Activated gamma-delta T cell treated with Interleukin-2 at 50 U/mL for 16 hours (primary cell): Measurements from ENCODE around the gene SFRP5.
A peak's percentile ranks its signal among the peaks of the same experiment; 100 is the strongest.

Experiments used
- DNase-seq: peaks from one replicate; pipeline ENCODE4 v3.0.0-alpha.2; 2020

Gene SFRP5

GRCh38 chr10:97734021-97734420 is 37.8 kb downstream of the SFRP5 start:
- no peak for DNase-seq

- DNase-seq, result no peak
Measured at GRCh38 chr10:97733256-97733655, 38.5 kb downstream of the SFRP5 start.

DNA sequence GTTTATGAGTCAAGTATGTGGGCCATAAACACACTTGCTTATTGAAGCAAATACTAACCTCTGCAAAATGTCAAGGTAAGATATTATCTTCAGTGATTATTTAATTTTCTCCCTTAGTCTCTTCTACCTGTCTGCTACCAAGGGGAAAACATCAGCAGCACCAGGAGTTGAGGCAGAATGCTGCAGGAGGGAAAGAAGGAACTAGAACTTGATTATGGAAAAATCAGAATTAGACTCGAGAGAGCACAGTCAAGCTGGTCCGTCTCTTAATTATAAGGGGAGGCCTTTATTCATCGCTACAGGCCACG is 39.8 kb downstream of the SFRP5 start:
- DNase-seq, result no peak

- peak; percentile 55 for DNase-seq
Measured at GRCh38 chr10:97731346-97732051, 40.3 kb downstream of the SFRP5 start.

GRCh38 chr10:97729014-97729413 is 42.8 kb downstream of the SFRP5 start:
- no peak for DNase-seq

- no peak for DNase-seq
Measured at GRCh38 chr10:97726636-97727178, 45.1 kb downstream of the SFRP5 start.

DNA sequence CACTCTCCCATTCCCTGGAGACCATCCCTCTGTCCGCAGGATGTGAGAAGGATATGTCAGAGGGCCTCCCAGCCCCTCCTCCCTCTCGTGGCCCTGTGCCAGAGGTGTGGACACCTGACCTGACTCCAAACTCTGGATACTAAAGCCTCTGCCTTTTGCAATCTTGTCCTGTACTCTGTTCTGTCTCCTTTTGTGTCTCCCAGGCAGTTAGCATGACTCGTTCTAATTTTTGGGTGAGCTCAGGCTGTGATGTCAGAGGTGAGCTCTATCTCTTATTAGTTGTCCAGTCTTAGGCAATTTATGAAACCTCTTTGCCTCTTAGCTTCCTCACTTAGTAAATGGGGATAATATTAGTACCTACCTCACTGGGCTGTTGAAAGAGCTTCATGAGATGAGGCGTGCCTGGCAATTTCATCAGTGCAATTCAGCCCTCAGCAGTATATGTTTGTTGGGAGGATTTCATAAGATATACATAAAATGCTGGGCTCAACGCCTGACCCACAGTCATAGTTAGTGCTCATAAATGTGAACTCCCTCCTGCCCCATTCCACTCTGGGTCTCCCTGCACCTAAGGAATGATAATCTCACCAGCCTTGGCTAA is 47.4 kb downstream of the SFRP5 start:
- DNase-seq, result no peak

- no peak for DNase-seq
Measured at GRCh38 chr10:97723001-97723400, 48.8 kb downstream of the SFRP5 start.

DNA sequence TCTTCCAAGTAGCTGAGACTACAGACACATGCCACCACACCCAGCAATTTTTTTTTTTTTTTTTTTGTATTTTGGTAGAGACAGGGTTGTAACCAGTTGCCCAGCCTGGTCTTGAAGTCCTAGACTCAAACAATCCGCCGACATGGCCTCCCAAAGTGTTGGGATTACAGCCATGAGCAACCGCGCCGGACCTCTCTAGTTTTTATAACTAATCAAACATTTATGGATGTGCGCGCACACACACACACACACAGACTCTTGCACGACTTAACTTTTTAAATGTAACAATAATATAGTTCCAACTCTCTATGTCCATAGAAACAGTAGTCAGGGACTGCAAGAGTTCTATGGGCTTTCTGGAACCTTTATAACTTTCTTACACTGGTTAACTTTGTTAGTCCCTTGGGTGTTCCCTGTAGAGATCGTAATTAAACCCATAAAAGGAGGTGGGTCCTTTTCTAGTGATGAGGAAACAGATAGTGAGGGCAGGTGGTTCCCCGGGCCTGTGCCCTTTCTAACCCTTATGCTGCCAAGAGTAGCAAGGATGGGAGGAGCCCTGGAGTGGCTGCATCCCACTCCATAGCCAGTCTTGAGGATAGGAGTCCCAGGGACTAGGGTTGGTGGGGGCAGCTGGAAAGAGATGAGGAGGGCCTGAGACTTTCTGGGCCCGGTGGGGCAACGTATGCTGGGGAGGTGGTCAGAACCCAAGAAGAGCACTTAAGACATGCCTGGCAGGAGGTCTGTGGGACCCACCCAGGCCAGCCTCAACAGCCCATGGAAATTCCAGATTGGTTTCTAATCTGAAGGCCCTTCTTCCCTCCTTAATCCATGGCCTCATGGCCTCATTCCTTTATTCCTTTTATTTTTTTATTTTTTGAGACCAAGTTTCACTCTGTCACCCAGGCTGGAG is 49.7 kb downstream of the SFRP5 start:
- DNase-seq, result no peak

DNA sequence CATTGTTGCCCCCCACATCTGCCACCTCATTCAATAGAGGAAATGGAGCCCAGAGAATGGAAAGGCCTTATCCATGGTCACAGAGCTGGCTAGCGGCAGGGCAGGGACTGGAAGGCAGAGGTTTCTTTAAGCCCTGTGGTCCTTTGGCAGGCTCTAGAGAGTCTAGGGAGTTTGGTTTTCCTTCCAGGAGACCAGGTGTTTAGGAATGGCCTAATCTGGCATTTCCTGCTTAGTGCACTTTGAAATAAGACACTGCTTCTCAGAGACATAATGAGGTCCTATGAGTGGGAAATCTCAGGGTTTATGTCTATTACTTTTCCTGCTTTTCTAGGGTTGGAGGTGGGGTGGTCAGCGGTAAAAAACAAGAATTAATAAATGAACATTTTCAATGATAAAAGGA is 52.2 kb downstream of the SFRP5 start:
- DNase-seq, result no peak

DNA sequence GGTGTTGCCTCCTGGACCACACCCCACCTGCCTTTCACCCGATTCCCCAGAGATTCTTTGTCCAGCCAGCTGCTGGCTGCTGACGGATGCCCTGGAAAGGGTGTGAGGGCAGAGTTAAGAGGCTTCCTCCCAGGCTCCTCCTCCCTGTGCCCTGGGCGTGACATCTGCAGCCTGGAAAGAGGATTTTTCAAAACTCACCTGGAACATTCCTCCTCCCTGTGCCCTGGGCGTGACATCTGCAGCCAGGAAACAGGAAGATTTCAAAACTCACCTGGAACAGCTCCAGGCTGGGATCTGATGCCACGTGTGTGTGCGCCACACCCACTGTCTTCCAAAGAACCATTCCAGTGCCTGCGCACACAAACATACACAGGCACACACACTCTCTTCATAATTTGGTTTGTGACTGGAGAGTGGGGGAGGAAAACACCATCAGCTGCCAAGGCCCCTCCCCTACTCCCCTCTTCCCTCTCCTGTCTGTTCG is 53.1 kb downstream of the SFRP5 start:
- no peak for DNase-seq

- DNase-seq, result no peak
Measured at GRCh38 chr10:97718178-97718577, 53.6 kb downstream of the SFRP5 start.

DNA sequence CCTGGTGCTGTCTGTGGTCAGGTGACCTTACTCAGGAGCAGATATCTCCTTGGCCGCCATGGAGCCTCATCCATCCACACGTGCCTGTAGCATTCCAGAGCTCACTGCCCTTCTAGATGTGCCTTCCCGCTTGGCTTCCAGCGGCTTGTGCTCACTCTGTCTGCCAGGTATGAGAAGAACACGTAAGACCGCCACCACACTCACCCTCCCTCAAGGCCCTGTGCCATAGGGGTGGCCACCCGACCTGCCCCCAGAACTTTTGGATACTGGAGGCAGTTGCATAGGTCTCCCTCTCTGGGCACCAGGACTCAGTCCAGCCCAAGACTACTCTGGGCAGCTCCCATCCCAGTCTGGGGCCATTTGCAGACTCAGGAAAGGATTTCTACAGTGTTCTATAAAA is 54.2 kb downstream of the SFRP5 start:
- DNase-seq, result no peak
